GM23338 (cell line): ENCODE measurements around the gene SMTN. TPM values are rescaled to one million over a fixed set of nuclear protein-coding genes. Genes with fewer than 3 reads are reported as not detected.

Experiments used
- ATAC-seq: fragments of 200-7000 bp; cut with Tn5 transposase; 3 replicates; pipeline ENCODE4 v1.9.1; 2020
- DNase-seq: peaks from one replicate; pipeline ENCODE4 v3.0.0-alpha.2; 2015; ENCODE audit warnings: low spot score
- H2AFZ ChIP-seq: fragments of 200-600 bp; sonication (generic); 2 replicates; pipeline ENCODE4 v1.8.0; 2016; ENCODE audit warnings: antibody characterized with exemption, mild to moderate bottlenecking, moderate library complexity
- H3F3A ChIP-seq: fragments of 200-600 bp; sonication (generic); replicated peaks from 2 replicates; pipeline ENCODE4 v1.8.0; 2017; ENCODE audit warnings: antibody characterized with exemption, mixed run types, low read depth
- H3K27ac ChIP-seq: fragments of 200-600 bp; sonication (generic); 2 replicates; pipeline ENCODE4 v1.6.1; 2016; ENCODE audit warnings: low read depth
- H3K27me3 ChIP-seq: fragments of 200-600 bp; sonication (generic); 2 replicates; pipeline ENCODE4 v1.8.0; 2016; ENCODE audit warnings: mild to moderate bottlenecking, mixed run types, moderate library complexity; ENCODE audit not compliant: insufficient read depth
- H3K36me3 ChIP-seq: fragments of 200-600 bp; sonication (generic); 2 replicates; pipeline ENCODE4 v1.8.0; 2016; ENCODE audit warnings: mild to moderate bottlenecking; ENCODE audit not compliant: insufficient read depth
- H3K4me1 ChIP-seq: fragments of 200-600 bp; sonication (generic); 2 replicates; pipeline ENCODE4 v1.8.0; 2016; ENCODE audit warnings: mild to moderate bottlenecking, moderate library complexity; ENCODE audit not compliant: insufficient read depth
- H3K4me2 ChIP-seq: fragments of 200-600 bp; sonication (generic); 2 replicates; pipeline ENCODE4 v1.7.1; 2017; ENCODE audit warnings: mixed run types
- H3K4me3 ChIP-seq: fragments of 200-600 bp; sonication (generic); 2 replicates; pipeline ENCODE4 v1.6.1; 2016; ENCODE audit warnings: mixed run types
- H3K79me2 ChIP-seq: fragments of 200-600 bp; sonication (generic); replicated peaks from 2 replicates; pipeline ENCODE4 v1.8.0; 2017; ENCODE audit warnings: mild to moderate bottlenecking; ENCODE audit not compliant: insufficient read depth
- H3K9me2 ChIP-seq: fragments of 200-600 bp; sonication (generic); 2 replicates; pipeline ENCODE4 v1.8.0; 2017; ENCODE audit not compliant: insufficient read depth
- H4K20me1 ChIP-seq: fragments of 200-600 bp; sonication (generic); replicated peaks from 2 replicates; pipeline ENCODE4 v1.8.0; 2017; ENCODE audit warnings: mild to moderate bottlenecking; ENCODE audit not compliant: insufficient read depth
- H3K27ac Mint-ChIP-seq: 2 replicates; pipeline ENCODE4 v1.8.0; 2020; ENCODE audit warnings: inconsistent platforms, mild to moderate bottlenecking, moderate library complexity, mixed read lengths
- H3K27me3 Mint-ChIP-seq: 3 replicates; pipeline ENCODE4 v1.8.0; 2022; ENCODE audit warnings: low read depth, mild to moderate bottlenecking, moderate library complexity, mixed read lengths, inconsistent platforms; ENCODE audit not compliant: insufficient read depth, poor library complexity
- H3K36me3 Mint-ChIP-seq: 3 replicates; pipeline ENCODE4 v1.8.0; 2021; ENCODE audit warnings: low read depth, mild to moderate bottlenecking, inconsistent platforms, moderate library complexity, mixed read lengths
- H3K4me1 Mint-ChIP-seq: 3 replicates; pipeline ENCODE4 v1.8.0; 2020; ENCODE audit warnings: mild to moderate bottlenecking, inconsistent platforms, mixed read lengths
- H3K4me3 Mint-ChIP-seq: 3 replicates; pipeline ENCODE4 v1.8.0; 2021; ENCODE audit warnings: moderate library complexity, mild to moderate bottlenecking, inconsistent platforms, mixed read lengths
- H3K9me3 Mint-ChIP-seq: 3 replicates; pipeline ENCODE4 v1.8.0; 2020; ENCODE audit warnings: moderate library complexity, mild to moderate bottlenecking, inconsistent platforms, mixed read lengths
- CREB1 ChIP-seq: fragments of 250-450 bp; sonication (Bioruptor Pico); IDR thresholded peaks from 2 replicates; pipeline ENCODE4 v1.5.0; 2020; ENCODE audit warnings: low read depth, mild to moderate bottlenecking, moderate library complexity
- CTCF ChIP-seq, 2 experiments: fragments of 200-600 bp in 1 of 2; sonication (generic) in 1 of 2; conservative IDR thresholded peaks; 2 replicates each; pipeline versions ENCODE4 v1.5.1 to v1.6.1; 2016 to 2017; ENCODE audit warnings: antibody characterized with exemption in 2 of 2, low read depth in 2 of 2, mild to moderate bottlenecking in 2 of 2, moderate library complexity in 1 of 2
- POLR2AphosphoS5 ChIP-seq: IDR thresholded peaks from 2 replicates; pipeline ENCODE4 v1.6.1; 2016; ENCODE audit warnings: antibody characterized with exemption, low read depth
- ZNF114 ChIP-seq: fragments of 250-450 bp; sonication (Bioruptor Pico); IDR thresholded peaks from 2 replicates; pipeline ENCODE4 v1.5.0; 2020; ENCODE audit warnings: mild to moderate bottlenecking, moderate library complexity
- ZNF331 ChIP-seq: fragments of 250-450 bp; sonication (Bioruptor Pico); IDR thresholded peaks from 2 replicates; pipeline ENCODE4 v1.5.0; 2020; ENCODE audit warnings: low read depth, mild to moderate bottlenecking, moderate library complexity
- polyA plus RNA-seq: library from polyadenylated mRNA; unstranded; fragments of >200 nt; fragmentation: Nextera tagmentation; extraction: Ambion mirVana; gene quantifications from 2 replicates; pipeline ENCODE4 v1.2.1, GENCODE V29; 2016
- total RNA-seq: library from RNA; depleted of rRNA; stranded (reverse); fragments of >200 nt; shearing (Covaris generic); gene quantifications from 2 replicates; pipeline ENCODE4 v1.2.3, GENCODE V29; 2014
- TF ChIP-seq, protein P1 (sequence below): IDR thresholded peaks from one replicate; pipeline ENCODE4 v1.6.1; 2018; ENCODE audit warnings: antibody characterized with exemption; ENCODE audit not compliant: unreplicated experiment

SMTN gene
- total and polyA plus RNA-seq, 2 experiments from 2014 or later: 27.4 to 32.2 TPM

- peaks cover 14% of the 10 kb centered on the region for H3K27me3 Mint-ChIP-seq
- H3K4me3 Mint-ChIP-seq: peak overlapping the region; percentile 26; the same call in 2 of the 3 replicates
These were observed 46.2 kb downstream of the SMTN start for GRCh38 chr22:31127181-31127772.

GRCh38 chr22:31128156-31128555 lies 47.0 kb downstream of the SMTN start:
- no peaks in the 10 kb centered on the region for H3K9me3 Mint-ChIP-seq
- Histone ChIP-seq H3K27me3 (no peaks in the 10 kb centered on the region), H3K9me2 (no peaks in the 10 kb centered on the region), H4K20me1 (no peaks in the 10 kb centered on the region), H3K4me2 (peak overlapping the region; percentile 63), H3K79me2 (no peaks in the 10 kb centered on the region), H3K27ac (no peak overlapping the region), H3F3A (no peaks in the 10 kb centered on the region), H3K4me1 (peaks cover 11% of the 10 kb centered on the region; the same call in 1 of the 2 replicates), H3K4me3 (peak overlapping the region; percentile 49; the same call in 1 of the 2 replicates), H2AFZ (no peak overlapping the region), H3K36me3 (no peaks in the 10 kb centered on the region)
- H3K4me1 Mint-ChIP-seq: peaks cover 14% of the 10 kb centered on the region
- no peak overlapping the region for H3K4me3 Mint-ChIP-seq
- DNase-seq: no peak
- TF ChIP-seq, protein P1, sequence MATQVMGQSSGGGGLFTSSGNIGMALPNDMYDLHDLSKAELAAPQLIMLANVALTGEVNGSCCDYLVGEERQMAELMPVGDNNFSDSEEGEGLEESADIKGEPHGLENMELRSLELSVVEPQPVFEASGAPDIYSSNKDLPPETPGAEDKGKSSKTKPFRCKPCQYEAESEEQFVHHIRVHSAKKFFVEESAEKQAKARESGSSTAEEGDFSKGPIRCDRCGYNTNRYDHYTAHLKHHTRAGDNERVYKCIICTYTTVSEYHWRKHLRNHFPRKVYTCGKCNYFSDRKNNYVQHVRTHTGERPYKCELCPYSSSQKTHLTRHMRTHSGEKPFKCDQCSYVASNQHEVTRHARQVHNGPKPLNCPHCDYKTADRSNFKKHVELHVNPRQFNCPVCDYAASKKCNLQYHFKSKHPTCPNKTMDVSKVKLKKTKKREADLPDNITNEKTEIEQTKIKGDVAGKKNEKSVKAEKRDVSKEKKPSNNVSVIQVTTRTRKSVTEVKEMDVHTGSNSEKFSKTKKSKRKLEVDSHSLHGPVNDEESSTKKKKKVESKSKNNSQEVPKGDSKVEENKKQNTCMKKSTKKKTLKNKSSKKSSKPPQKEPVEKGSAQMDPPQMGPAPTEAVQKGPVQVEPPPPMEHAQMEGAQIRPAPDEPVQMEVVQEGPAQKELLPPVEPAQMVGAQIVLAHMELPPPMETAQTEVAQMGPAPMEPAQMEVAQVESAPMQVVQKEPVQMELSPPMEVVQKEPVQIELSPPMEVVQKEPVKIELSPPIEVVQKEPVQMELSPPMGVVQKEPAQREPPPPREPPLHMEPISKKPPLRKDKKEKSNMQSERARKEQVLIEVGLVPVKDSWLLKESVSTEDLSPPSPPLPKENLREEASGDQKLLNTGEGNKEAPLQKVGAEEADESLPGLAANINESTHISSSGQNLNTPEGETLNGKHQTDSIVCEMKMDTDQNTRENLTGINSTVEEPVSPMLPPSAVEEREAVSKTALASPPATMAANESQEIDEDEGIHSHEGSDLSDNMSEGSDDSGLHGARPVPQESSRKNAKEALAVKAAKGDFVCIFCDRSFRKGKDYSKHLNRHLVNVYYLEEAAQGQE: no peak
- TF ChIP-seq CREB1 (no peak), CTCF (conservative IDR thresholded peaks at IDR 0.05; ENCODE audit: low read depth in 2 of 2) (no peak), POLR2AphosphoS5 (no peak), ZNF331 (CRISPR knock-in tag) (no peak)
- ATAC-seq: no peak
- peaks cover 3% of the 10 kb centered on the region; the same call in 1 of the 3 replicates for H3K36me3 Mint-ChIP-seq
- H3K27ac Mint-ChIP-seq: no peak overlapping the region
- peaks cover 14% of the 10 kb centered on the region for H3K27me3 Mint-ChIP-seq

More at GRCh38 chr22:31127181-31127772, 46.2 kb downstream of the SMTN start:
- Histone ChIP-seq H4K20me1 (no peaks in the 10 kb centered on the region), H3K27me3 (no peaks in the 10 kb centered on the region), H3K4me2 (peak overlapping the region; percentile 63), H3F3A (no peaks in the 10 kb centered on the region), H3K36me3 (no peaks in the 10 kb centered on the region), H3K27ac (0 out of 2 replicates have a peak overlapping the region, but pooled peaks have one; percentile 34), H3K9me2 (no peaks in the 10 kb centered on the region), H2AFZ (peak overlapping the region; percentile 9; the same call in 1 of the 2 replicates), H3K4me1 (peaks cover 11% of the 10 kb centered on the region; the same call in 1 of the 2 replicates), H3K79me2 (no peaks in the 10 kb centered on the region), H3K4me3 (peak overlapping the region; percentile 49)
- peaks cover 18% of the 10 kb centered on the region for H3K4me1 Mint-ChIP-seq
- TF ChIP-seq ZNF114 (CRISPR knock-in tag): no peak
- peak; percentile 61 for TF ChIP-seq POLR2AphosphoS5
- no peaks in the 10 kb centered on the region for H3K36me3 Mint-ChIP-seq
- DNase-seq (peak; percentile 93), ATAC-seq (peak; percentile 64)
- H3K9me3 Mint-ChIP-seq: no peaks in the 10 kb centered on the region
- no peak overlapping the region for H3K27ac Mint-ChIP-seq
